IMR-90 (cell line): Measurements from ENCODE around the gene ANKRD30A.
"Not testable (repeated sequence)": the region's sequence is repeated elsewhere in the genome, so short reads cannot be mapped to it uniquely, and the experiment has no call there.

ENCODE experiments used
- SMC3 ChIP-seq: fragments of 150-350 bp; IDR thresholded peaks from 2 replicates; pipeline ENCODE4 v1.6.1; 2016; ENCODE audit warnings: low read depth, mild to moderate bottlenecking, antibody characterized with exemption, low read length, moderate library complexity
- TF ChIP-seq, protein P1 (sequence below): conservative IDR thresholded peaks from 2 replicates; pipeline ENCODE4 v1.5.1; 2012; ENCODE audit warnings: mild to moderate bottlenecking, low read depth, low read length, improper control_type of control experiment

DNA sequence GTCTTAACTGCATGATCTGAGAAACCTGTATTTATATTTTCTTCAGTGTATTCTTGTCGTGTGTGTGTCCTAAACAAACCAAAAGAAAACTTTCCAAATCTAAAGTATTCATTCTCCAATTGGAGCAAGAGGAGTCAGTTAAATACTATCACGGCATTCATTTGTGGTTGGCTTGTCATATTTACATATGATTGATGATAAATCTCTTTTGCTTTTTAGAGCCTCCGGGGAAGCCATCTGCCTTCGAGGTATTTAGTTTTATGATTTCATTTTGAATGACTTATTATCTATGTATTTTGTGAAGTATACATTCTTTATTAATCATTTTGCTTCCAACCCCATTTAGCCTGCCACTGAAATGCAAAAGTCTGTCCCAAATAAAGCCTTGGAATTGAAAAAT is 37.0 kb downstream of the ANKRD30A start:
- TF ChIP-seq, protein P1, sequence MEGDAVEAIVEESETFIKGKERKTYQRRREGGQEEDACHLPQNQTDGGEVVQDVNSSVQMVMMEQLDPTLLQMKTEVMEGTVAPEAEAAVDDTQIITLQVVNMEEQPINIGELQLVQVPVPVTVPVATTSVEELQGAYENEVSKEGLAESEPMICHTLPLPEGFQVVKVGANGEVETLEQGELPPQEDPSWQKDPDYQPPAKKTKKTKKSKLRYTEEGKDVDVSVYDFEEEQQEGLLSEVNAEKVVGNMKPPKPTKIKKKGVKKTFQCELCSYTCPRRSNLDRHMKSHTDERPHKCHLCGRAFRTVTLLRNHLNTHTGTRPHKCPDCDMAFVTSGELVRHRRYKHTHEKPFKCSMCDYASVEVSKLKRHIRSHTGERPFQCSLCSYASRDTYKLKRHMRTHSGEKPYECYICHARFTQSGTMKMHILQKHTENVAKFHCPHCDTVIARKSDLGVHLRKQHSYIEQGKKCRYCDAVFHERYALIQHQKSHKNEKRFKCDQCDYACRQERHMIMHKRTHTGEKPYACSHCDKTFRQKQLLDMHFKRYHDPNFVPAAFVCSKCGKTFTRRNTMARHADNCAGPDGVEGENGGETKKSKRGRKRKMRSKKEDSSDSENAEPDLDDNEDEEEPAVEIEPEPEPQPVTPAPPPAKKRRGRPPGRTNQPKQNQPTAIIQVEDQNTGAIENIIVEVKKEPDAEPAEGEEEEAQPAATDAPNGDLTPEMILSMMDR, result not testable (repeated sequence)
- TF ChIP-seq SMC3, result not testable (repeated sequence)
